Keratinocyte (primary cell): Measurements from ENCODE around the gene MLLT10. TPM values are rescaled to one million over a fixed set of nuclear protein-coding genes. Genes with fewer than 3 reads are reported as not detected.
"Not testable (repeated sequence)": the region's sequence is repeated elsewhere in the genome, so short reads cannot be mapped to it uniquely, and the experiment has no call there.

ENCODE experiments used
- DNase-seq: peaks from one replicate; pipeline ENCODE4 v3.0.0-alpha.2; 2011; ENCODE audit warnings: low read depth, missing footprints, low spot score
- FAIRE-seq: peaks from 2 replicates; lab custom pipeline; 2011; peaks lifted over from hg19 to GRCh38; lab: Jason Lieb, UNC
- H2AFZ ChIP-seq: 2 replicates; pipeline ENCODE4 v1.6.0; 2012; ENCODE audit warnings: low read length, control low read depth, inconsistent platforms; ENCODE audit not compliant: control insufficient read depth
- H3K27ac ChIP-seq: 2 replicates; pipeline ENCODE4 v1.5.1; 2011; ENCODE audit warnings: low read length; ENCODE audit not compliant: control insufficient read depth, insufficient read depth
- H3K27me3 ChIP-seq: 3 replicates; pipeline ENCODE4 v1.6.0; 2011; ENCODE audit warnings: low read length; ENCODE audit not compliant: control insufficient read depth, insufficient read depth; ENCODE audit errors: extremely low read depth
- H3K36me3 ChIP-seq, 2 experiments: 2 replicates in 1 of 2; 3 replicates in 1 of 2; pipeline ENCODE4 v1.5.1; 2011; ENCODE audit warnings: low read length in 2 of 2, mild to moderate bottlenecking in 1 of 2; ENCODE audit not compliant: control insufficient read depth in 2 of 2, insufficient read depth in 2 of 2; ENCODE audit errors: extremely low read depth in 1 of 2
- H3K4me1 ChIP-seq: 3 replicates; pipeline ENCODE4 v1.5.1; 2011; ENCODE audit warnings: low read length; ENCODE audit not compliant: control insufficient read depth, insufficient read depth; ENCODE audit errors: extremely low read depth
- H3K4me2 ChIP-seq: 3 replicates; pipeline ENCODE4 v1.6.0; 2011; ENCODE audit warnings: low read depth, low read length; ENCODE audit not compliant: control insufficient read depth, insufficient read depth; ENCODE audit errors: extremely low read depth
- H3K4me3 ChIP-seq, 3 experiments: fragments of 200-600 bp in 1 of 3; sonication (generic) in 1 of 3; 2 replicates in 2 of 3; 3 replicates in 1 of 3; pipeline ENCODE4 v1.5.1; 2011 to 2016; ENCODE audit warnings: low read length in 3 of 3, mild to moderate bottlenecking in 3 of 3, control low read depth in 2 of 3, inconsistent platforms in 1 of 3, low read depth in 1 of 3, mixed read lengths in 1 of 3, mixed run types in 1 of 3, moderate library complexity in 1 of 3; ENCODE audit not compliant: control insufficient read depth in 2 of 3, insufficient read depth in 2 of 3; ENCODE audit errors: extremely low read depth in 1 of 3
- H3K79me2 ChIP-seq: 2 replicates; pipeline ENCODE4 v1.6.0; 2012; ENCODE audit warnings: low read length; ENCODE audit not compliant: control insufficient read depth, insufficient read depth
- H3K9ac ChIP-seq: 3 replicates; pipeline ENCODE4 v1.6.0; 2011; ENCODE audit warnings: low read length; ENCODE audit not compliant: control insufficient read depth, insufficient read depth; ENCODE audit errors: extremely low read depth
- H3K9me1 ChIP-seq: 3 replicates; pipeline ENCODE4 v1.6.0; 2011; ENCODE audit warnings: low read length; ENCODE audit not compliant: control insufficient read depth, insufficient read depth; ENCODE audit errors: extremely low read depth
- H3K9me3 ChIP-seq: 2 replicates; pipeline ENCODE4 v1.5.1; 2012; ENCODE audit warnings: low read depth, low read length; ENCODE audit not compliant: control insufficient read depth
- H4K20me1 ChIP-seq: 3 replicates; pipeline ENCODE4 v1.6.0; 2011; ENCODE audit warnings: low read length; ENCODE audit not compliant: control insufficient read depth, insufficient read depth; ENCODE audit errors: extremely low read depth
- EZH2 ChIP-seq: IDR thresholded peaks from one replicate; pipeline ENCODE4 v1.6.1; 2012; ENCODE audit warnings: inconsistent platforms, mild to moderate bottlenecking, low read length, moderate library complexity
- dilution Hi-C: fragments of 300-500 bp; cut with MboI; formaldehyde crosslinking; loops from one replicate; pipeline ENCODE4 v1.7.0; 2020; ENCODE audit warnings: low sequenced_read_pairs; ENCODE audit not compliant: extremely low pct_ligation_motif_present
- polyA plus RNA-seq, 5 experiments: library from polyadenylated mRNA; depleted of rRNA in 3 of 5; stranded (reverse) in 3 of 5; stranded (forward) in 1 of 5; unstranded in 1 of 5; fragments of >200 nt; gene quantifications; 1 replicate in 1 of 5; 2 replicates in 3 of 5; 3 replicates in 1 of 5; pipeline versions ENCODE4 v1.2.1 to v1.2.3, GENCODE V29; 2011 to 2012; ENCODE audit warnings: missing spikeins in 2 of 5, low read depth in 1 of 5, low replicate concordance in 1 of 5
- TF ChIP-seq, protein P1 (sequence below), 3 experiments: IDR thresholded peaks in 1 of 3; conservative IDR thresholded peaks in 1 of 3; optimal IDR thresholded peaks in 1 of 3; 2 replicates in 2 of 3; 3 replicates in 1 of 3; pipeline versions ENCODE3 to v1.5.1; 2011; ENCODE audit warnings: low read length in 3 of 3, mild to moderate bottlenecking in 3 of 3, moderate library complexity in 2 of 3, control low read depth in 1 of 3, inconsistent platforms in 1 of 3; ENCODE audit not compliant: insufficient read depth in 2 of 3; ENCODE audit errors: extremely low read depth in 1 of 3

Gene MLLT10
- polyA plus RNA-seq, 1 donor (not counting 4 experiments of a cell fraction or from before 2014, with no cell fraction given) = 40.2 TPM

DNA sequence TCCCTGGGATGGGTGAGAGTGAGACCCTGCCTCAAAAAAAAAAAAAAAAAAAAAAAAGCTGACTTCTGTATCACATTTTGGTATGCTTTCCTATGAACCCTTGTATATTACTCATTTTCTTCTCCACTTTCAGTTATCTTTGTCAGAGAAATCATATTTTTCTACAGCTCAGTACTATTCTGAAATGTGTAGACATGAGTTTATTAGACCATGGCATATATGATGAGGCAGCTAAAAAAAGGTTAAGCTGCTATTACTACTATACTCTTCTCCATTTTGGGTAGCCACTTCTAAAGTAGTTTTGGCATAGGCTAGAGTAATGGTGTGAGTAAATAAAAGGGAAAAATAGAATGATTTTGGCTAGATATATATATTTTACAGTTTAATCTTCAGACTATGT is 53.4 kb downstream of the MLLT10 start:
- no peak for FAIRE-seq
- TF ChIP-seq, protein P1, sequence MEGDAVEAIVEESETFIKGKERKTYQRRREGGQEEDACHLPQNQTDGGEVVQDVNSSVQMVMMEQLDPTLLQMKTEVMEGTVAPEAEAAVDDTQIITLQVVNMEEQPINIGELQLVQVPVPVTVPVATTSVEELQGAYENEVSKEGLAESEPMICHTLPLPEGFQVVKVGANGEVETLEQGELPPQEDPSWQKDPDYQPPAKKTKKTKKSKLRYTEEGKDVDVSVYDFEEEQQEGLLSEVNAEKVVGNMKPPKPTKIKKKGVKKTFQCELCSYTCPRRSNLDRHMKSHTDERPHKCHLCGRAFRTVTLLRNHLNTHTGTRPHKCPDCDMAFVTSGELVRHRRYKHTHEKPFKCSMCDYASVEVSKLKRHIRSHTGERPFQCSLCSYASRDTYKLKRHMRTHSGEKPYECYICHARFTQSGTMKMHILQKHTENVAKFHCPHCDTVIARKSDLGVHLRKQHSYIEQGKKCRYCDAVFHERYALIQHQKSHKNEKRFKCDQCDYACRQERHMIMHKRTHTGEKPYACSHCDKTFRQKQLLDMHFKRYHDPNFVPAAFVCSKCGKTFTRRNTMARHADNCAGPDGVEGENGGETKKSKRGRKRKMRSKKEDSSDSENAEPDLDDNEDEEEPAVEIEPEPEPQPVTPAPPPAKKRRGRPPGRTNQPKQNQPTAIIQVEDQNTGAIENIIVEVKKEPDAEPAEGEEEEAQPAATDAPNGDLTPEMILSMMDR (optimal IDR thresholded peaks at IDR 0.05 in 1 of 3, IDR thresholded peaks at IDR 0.05 in 1 of 3, conservative IDR thresholded peaks at IDR 0.05 in 1 of 3; ENCODE audit: extremely low read depth in 1 of 3, insufficient read depth in 2 of 3, low read length in 3 of 3) = no peak
- no peak for TF ChIP-seq EZH2
- dilution Hi-C loops = no loop called here

DNA sequence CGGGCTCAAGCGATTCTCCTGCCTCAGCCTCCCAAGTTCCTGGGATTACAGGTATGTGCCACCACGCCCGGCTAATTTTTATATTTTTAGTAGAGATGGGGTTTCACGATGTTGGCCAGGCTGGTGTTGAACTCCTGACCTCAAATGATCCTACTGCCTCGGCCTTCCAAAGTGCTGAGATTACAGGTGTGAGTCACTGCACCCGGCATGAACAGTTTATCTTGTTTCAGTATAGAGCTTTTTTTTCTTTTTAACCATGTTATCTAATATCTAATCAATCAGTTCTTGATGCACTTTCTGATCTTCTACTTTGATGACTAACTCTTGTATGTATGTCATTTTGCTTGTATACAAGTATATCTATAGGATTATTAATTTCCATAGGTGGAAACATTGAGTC is 54.1 kb downstream of the MLLT10 start:
- H3K79me2 ChIP-seq = peaks cover 57% of the 10 kb centered on the region
- H3K4me2 ChIP-seq, H3K9me3 ChIP-seq, H3K9me1 ChIP-seq, H2AFZ ChIP-seq, H3K36me3 ChIP-seq, FAIRE-seq, H3K27me3 ChIP-seq, H3K4me1 ChIP-seq, H3K4me3 ChIP-seq, H3K9ac ChIP-seq, H4K20me1 ChIP-seq, dilution Hi-C loops, H3K27ac ChIP-seq, DNase-seq: not testable (repeated sequence)

More for the DNA sequence above, 53.4 kb downstream of the MLLT10 start:
- Histone ChIP-seq H3K36me3 (no peaks in the 10 kb centered on the region), H3K9ac (no peak overlapping the region), H3K27ac (no peak overlapping the region), H3K27me3 (no peaks in the 10 kb centered on the region), H3K4me3 (no peak overlapping the region), H3K9me1 (no peaks in the 10 kb centered on the region), H3K4me1 (no peaks in the 10 kb centered on the region), H3K79me2 (peaks cover 57% of the 10 kb centered on the region), H2AFZ (no peak overlapping the region), H3K9me3 (no peaks in the 10 kb centered on the region), H4K20me1 (no peaks in the 10 kb centered on the region), H3K4me2 (no peak overlapping the region)
- DNase-seq = no peak

DNA sequence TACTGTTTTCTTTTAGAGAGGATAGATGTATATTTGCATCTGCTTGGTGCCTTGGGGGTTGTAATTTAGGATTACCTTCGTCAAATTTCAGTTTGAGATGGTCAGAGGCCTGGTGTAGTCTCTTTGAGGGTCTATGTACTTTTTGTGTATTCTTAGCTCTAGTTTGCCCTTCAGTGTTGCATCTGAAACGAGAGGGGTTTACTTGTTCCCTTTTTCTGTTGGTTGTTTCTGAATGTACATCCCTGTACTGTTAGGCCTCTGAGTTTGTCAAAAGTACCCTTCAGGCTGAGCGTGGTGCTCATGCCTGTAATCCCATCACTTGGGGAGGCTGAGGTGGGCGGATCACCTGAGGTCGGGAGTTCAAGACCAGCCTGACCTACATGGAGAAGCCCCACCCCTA is 60.0 kb downstream of the MLLT10 start:
- Histone ChIP-seq H3K9ac (no peak overlapping the region), H4K20me1 (no peaks in the 10 kb centered on the region), H3K4me3 (no peak overlapping the region), H3K4me2 (no peak overlapping the region), H3K9me3 (no peaks in the 10 kb centered on the region), H2AFZ (no peak overlapping the region), H3K9me1 (no peaks in the 10 kb centered on the region), H3K4me1 (no peaks in the 10 kb centered on the region), H3K27ac (no peak overlapping the region), H3K27me3 (no peaks in the 10 kb centered on the region), H3K36me3 (no peaks in the 10 kb centered on the region), H3K79me2 (peaks cover 64% of the 10 kb centered on the region)
- DNase-seq (no peak), FAIRE-seq (no peak)
- dilution Hi-C loops = no loop called here
- TF ChIP-seq, protein P1 (optimal IDR thresholded peaks at IDR 0.05 in 1 of 3, IDR thresholded peaks at IDR 0.05 in 1 of 3, conservative IDR thresholded peaks at IDR 0.05 in 1 of 3; ENCODE audit: extremely low read depth in 1 of 3, insufficient read depth in 2 of 3, low read length in 3 of 3) = no peak
- TF ChIP-seq EZH2 = no peak
